ENCODE measurements around the gene FBXW12. TPM values are rescaled to one million over a fixed set of nuclear protein-coding genes. Genes with fewer than 3 reads are reported as not detected.

The FBXW12 gene
- total and polyA plus RNA-seq, 2 of the 8 experiments (the other 6 are each of a cell fraction or from before 2014, with no cell fraction given), result 0.35 to 0.85 TPM

DNA sequence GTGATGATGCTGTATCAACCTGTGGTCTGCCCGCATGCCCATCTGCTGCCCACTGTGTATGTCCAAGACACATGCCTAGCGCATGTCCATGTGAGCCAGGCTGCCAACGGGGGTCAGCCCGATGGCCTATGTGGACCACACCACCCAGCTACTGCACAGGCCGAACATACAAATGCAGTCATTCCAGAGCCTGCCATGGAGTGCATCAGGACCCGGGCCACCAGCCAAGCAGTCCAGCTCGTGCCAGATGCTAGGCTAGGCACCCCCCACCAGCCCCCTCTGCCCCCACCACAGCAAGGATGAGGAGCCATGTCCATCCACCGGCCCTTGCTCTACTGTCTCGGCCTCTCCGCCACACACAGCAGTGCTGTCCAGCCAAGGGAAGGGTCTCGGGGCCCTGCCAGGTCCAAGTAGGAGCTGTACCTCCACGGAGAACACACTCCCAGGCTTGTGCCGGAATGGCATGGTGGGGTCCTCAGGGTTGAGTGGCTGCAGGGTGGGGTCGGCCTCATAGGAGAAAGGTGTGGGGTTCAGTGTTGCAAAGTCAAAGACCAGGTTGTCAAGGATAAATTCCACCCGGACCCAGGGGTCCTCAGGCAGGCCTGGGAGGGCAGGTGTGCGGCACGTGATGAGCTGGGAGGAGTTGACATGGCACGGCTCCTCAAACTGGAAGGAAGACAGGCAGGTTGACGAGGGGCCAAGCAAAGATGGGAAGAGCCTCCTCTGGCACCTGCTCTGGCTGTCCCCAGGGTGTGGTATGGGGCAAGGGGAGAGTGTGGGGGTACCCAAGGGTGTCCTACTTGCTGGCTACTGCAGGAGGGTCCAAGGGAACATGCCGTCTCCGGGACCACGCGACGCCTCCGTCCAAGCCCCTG lies 42.6 kb downstream of the FBXW12 start (continued):
- TF ChIP-seq KDM1A (IDR thresholded peaks at IDR 0.05; ENCODE audit: borderline replicate concordance, low read length) (no peak), PHF8 (conservative IDR thresholded peaks at IDR 0.05; ENCODE audit: low read depth, low read length) (no peak), TAF7 (optimal IDR thresholded peaks at IDR 0.05; ENCODE audit: borderline replicate concordance, low read depth, low read length) (no peak), SIX5 (IDR thresholded peaks at IDR 0.05; ENCODE audit: low read depth, low read length) (no peak), BCL11A (IDR thresholded peaks at IDR 0.05; ENCODE audit: low read depth in 2 of 2, low read length in 2 of 2) (no peak), RAD21 (IDR thresholded peaks at IDR 0.05 in 1 of 2, conservative IDR thresholded peaks at IDR 0.05 in 1 of 2; ENCODE audit: low read depth in 2 of 2, low read length in 2 of 2) (no peak)

Measured in H1 (cell line).